Islet of Langerhans (tissue), 1 donor: Measurements from ENCODE around the gene ALOX5.
"Not testable (repeated sequence)": the region's sequence is repeated elsewhere in the genome, so short reads cannot be mapped to it uniquely, and the experiment has no call there.

Experiments
- FAIRE-seq: peaks from one replicate; lab custom pipeline; 2011; peaks lifted over from hg19 to GRCh38; lab: Jason Lieb, UNC

The ALOX5 gene

DNA sequence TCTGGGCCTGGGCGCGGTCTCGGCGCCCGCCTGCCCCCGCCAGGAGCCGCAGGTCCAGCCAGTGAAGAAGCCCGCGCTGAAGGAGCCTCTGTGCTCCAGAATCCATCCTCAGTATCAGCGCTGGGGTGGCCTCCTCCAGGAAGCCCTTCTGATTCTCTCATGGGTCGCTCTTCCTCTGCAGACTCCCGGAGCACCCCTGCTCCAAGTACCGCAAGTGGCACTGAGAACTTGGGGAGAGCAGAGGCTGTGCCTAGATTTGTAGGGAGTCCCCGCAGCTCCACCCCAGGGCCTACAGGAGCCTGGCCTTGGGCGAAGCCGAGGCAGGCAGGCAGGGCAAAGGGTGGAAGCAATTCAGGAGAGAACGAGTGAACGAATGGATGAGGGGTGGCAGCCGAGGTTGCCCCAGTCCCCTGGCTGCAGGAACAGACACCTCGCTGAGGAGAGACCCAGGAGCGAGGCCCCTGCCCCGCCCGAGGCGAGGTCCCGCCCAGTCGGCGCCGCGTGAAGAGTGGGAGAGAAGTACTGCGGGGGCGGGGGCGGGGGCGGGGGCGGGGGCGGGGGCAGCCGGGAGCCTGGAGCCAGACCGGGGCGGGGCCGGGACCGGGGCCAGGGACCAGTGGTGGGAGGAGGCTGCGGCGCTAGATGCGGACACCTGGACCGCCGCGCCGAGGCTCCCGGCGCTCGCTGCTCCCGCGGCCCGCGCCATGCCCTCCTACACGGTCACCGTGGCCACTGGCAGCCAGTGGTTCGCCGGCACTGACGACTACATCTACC, at the start of gene ALOX5:
ALOX5 (plus strand) TSS at position 641 of the 774 bp plus-strand sequence; CDS start at position 705, 64 bp downstream.
- no peak for FAIRE-seq

DNA sequence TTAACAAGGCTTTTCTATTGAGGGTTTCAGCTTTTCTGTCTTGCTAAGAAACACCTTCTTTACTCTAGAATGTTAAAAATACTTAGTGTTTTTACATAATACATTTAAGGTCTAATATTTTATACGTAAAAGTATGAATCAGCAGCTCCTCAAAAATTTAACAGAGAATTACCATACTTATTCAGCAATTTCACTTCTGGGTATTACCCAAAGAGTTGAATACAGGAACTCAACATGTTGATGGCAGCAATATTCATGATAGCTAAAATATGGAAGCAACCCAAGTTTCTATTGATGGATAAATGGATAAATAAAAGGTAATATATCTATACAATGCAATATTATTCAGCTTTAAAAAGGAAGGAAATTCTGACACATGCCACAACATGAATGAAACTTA, 48.9 kb upstream of the ALOX5 start:
- no peak for FAIRE-seq

DNA sequence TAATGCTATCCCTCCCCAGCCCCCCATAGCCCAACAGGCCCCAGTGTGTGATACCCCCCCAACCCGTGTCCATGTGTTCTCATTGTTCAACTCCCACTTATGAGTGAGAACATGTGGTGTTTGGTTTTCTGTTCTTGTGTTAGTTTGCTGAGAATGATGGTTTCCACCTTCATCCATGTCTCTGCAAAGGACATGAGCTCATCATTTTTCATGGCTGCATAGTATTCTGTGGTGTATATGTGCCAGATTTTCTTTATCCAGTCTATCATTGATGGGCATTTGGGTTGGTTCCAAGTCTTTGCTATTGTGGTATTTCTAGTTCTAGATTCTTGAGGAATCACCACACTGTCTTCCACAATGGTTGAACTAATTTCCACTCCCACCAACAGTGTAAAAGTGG, 47.2 kb upstream of the ALOX5 start:
- not testable (repeated sequence) for FAIRE-seq

DNA sequence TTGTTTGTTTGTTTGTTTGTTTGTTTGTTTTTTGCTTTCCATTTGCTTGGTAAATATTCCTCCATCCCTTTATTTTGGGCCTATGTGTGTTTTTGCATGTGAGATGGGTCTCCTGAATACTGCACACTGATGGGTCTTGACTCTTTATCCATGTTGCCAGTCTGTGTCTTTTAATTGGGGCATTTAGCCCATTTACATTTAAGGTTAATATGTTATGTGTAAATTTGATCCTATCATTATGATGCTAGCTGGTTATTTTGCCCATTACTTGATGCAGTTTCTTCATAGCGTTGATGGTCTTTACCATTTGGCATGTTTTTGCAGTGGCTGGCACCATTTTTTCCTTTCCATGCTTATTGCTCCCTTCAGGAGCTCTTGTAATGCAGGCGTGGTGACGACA, 42.2 kb upstream of the ALOX5 start:
- FAIRE-seq: not testable (repeated sequence)

DNA sequence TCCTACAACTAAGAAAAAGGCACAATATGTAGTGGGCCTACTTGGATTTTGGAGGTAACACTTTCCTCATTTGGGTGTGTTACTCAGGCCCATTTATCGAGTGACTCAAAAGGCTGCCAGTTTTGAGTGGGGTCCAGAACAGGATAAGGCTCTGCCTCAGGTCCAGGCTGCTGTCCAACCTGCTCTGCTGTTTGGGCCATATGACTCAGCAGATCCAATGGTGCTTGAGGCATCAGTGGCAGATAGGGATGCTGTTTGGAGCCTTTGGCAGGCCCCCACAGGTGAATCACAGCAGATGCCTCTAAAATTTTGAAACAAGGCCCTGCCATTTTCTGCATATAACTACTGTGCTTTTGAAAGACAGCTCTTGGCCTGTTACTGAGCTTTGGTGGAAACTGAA, 34.1 kb upstream of the ALOX5 start:
- FAIRE-seq: no peak

DNA sequence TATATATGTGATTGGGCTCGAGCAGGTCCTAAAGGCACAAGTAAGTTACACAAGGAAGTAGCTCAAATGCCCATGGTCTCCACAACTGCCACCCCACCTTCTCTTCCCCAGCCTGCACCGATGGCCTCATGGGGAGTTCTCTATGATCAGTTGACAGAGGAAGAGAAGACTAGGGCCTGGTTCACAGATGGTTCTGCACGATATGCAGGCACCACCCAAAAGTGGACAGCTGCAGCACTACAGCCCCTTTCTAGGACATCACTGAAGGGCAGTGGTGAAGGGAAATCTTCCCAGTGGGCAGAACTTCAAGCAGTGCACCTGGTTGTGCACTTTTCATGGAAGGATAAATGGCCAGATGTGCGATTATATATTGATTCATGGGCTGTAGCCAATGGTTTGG, 33.6 kb upstream of the ALOX5 start:
- not testable (repeated sequence) for FAIRE-seq

DNA sequence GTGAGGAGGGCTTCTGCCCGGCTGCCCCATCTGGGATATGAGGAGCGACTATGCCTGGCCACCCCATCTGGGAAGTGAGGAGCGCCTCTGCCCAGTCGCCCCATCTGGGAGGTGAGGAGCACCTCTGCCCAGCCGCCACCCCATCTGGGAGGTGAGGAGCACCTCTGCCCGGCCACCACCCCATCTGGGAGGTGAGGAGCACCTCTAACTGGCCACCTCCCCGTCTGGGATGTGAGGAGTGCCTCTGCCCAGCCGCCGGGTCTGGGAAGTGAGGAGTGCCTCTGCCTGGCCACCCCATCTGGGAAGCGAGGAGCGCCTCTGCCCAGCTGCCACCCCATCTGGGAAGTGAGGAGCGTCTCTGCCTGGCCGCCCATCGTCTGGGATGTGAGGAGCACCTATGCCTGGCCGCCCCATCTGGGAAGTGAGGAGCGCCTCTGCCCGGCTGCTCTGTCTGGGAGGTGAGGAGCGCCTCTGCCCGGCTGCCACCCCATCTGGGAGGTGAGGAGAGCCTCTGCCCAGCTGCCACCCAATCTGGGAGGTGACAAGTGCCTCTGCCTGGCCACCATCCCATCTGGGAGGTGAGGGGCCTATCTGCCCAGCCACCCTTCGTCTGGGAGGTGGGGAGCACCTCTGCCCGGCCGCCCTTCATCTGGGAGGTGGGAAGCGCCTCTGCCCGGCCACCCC, 27.2 kb upstream of the ALOX5 start:
- FAIRE-seq: not testable (repeated sequence)

DNA sequence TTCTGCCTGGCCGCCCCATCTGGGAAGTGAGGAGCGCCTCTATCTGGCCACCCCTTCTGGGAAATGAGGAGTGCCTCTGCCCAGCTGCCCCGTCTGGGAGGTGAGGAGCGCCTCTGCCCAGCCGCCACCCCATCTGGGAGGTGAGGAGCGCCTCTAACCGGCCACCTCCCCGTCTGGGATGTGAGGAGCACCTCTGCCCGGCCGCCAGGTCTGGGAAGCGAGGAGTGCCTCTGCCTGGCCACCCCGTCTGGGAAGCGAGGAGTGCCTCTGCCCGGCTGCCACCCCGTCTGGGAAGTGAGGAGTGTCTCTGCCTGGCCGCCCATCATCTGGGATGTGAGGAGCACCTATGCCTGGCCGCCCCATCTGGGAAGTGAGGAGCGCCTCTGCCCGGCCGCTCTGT, 26.6 kb upstream of the ALOX5 start:
- FAIRE-seq: not testable (repeated sequence)

DNA sequence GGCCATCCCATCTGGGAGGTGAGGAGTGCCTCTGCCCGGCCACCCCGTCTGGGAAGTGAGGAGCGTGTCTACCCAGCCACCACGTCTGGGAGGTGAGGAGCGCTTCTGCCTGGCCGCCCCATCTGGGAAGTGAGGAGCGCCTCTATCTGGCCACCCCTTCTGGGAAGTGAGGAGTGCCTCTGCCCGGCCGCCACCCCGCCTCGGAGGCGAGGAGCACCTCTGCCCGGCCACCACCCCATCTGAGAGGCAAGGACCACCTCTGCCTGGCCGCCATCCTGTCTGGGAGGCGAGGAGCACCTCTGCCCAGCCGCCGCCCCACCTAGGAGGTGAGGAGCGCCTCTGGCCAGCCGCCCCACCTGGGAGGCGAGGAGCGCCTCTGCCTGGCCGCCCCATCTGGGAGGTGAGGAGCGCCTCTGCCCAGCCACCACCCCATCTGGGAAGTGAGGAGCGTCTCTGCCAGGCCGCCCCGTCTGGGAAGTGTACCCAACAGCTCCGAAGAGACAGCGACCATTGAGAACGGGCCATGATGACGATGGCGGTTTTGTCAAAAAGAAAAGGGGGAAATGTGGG, 25.7 kb upstream of the ALOX5 start:
- FAIRE-seq: not testable (repeated sequence)

DNA sequence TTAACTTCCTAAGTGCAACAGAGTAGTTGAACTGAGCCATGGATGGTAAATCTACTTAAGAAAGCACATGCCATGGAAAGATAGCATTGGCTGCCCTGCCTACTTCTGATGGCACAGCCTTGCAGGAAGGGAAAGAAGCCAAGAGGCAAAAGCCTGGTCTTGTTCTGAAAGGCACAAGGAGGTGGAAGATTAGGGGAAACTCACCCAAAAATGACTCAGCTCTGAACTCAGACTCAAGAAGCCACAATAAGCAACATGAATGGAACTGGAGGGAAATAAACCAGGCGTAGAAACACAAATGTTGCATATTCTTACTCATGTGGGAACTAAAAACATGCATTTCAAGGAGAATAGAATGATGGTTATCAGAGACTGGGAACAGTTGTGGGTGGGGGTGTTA, 20.8 kb upstream of the ALOX5 start:
- FAIRE-seq: no peak

DNA sequence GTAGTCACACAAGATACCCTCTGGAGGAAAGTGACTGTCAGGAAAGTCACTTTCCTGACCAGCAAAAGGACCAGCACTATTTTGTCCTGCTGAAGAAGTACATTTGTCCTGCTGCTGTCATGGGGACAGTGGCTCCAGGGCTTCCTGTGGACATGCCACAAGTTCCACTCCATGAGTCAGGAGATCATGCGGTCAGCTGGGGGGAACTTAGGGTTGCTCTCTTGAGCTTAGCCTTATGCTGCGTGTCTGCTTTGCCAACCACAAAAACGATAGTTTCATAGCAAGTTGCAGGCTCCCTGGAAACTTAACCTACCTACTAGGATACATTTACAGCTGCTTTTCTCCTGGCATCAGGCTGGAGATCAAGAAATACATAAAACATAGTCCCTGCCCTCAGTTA, 19.8 kb upstream of the ALOX5 start:
- FAIRE-seq: no peak

DNA sequence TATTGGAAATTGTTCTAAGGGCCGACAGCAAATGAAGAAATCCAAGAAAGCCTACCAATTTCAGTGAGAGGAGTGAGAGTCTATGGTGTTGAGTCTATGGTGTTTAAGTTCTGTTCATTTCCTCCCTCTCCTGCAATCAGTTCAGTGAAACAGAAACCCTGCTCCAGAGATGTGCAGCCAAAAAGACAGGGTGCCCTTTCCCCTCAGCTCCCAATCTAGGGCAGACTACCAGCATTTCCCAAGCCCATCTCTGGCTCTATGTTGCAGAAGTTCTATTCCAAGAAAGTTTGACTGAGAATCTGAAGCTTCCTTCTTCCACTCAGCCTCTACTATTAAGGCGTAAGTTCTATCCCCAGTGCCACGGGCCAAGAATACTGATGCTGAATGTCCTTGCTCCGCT, 18.5 kb upstream of the ALOX5 start:
- FAIRE-seq: no peak

DNA sequence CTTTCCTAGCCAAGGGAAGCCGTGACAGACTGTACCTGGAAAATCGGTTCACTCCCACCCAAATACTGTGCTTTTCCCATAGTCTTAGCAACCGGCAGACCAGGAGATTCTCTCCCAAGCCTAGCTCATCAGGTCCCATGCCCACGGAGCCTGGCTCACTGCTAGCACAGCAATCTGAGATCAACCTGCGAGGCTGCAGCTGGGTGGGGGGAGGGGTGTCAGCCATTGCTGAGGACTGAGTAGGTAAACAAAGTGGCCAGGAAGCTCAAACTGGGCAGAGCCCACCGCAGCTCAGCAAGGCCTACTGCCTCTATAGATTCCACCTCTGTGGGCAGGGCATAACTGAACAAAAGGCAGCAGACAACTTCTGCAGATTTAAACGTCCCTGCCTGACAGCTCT, 15.1 kb upstream of the ALOX5 start:
- not testable (repeated sequence) for FAIRE-seq

DNA sequence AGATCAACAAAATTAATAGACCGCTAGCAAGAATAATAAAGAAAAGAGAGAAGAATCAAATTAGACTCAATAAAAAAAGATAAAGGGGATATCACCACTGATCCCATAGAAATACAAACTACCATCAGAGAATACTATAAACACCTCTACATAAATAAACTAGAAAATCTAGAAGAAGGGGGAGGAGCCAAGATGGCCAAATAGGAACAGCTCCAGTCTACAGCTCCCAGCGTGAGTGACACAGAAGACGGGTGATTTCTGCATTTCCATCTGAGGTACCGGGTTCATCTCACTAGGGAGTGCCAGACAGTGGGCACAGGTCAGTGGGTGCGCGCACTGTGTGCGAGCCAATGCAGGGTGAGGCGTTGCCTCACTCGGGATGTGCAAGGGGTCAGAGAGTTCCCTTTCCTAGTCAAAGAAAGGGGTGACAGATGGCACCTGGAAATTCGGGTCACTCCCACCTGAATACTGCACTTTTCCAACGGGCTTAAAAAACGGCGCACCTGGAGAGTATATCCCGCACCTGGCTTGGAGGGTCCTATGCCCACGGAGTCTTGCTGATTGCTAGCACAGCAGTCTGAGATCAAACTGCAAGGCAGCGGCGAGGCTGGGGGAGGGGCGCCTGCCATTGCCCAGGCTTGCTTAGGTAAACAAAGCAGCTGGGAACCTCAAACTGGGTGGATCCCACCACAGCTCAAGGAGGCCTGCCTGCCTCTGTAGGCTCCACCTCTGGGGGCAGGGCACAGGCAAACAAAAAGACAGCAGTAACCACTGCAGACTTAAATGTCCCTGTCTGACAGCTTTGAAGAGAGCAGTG, 11.8 kb upstream of the ALOX5 start:
- FAIRE-seq: not testable (repeated sequence)

DNA sequence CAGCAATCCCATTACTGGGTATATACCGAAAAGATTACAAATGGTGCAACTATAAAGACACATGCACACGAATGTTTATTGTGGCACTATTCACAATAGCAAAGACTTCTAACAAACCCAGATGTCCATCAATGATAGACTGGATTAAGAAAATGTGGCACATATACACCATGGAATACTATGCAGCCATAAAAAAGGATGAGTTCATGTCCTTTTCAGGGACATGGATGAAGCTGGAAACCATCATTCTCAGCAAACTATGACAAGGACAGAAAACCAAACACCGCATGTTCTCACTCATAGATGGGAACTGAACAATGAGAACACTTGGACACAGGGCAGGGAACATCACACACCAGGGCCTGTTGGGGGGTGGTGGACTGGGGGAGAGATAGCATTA, 6.4 kb upstream of the ALOX5 start:
- not testable (repeated sequence) for FAIRE-seq

DNA sequence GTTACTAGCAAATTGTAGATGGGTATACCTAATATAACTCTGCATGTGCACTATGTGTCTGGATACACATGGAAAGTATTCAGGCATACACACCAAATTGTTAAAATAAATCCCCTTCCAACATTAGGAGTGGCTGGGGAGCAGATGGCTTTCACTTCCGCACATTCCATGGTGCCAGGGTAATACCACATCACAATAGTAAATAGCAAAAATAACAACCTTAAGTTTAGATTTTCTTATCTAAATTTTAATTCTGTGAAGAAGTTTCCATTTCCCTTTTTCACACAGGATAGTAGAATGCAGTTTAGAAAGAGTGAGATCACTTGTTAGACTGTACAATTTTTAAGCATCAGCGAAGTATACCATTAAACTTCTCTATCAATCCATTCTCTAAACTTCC, 5.8 kb upstream of the ALOX5 start:
- no peak for FAIRE-seq

DNA sequence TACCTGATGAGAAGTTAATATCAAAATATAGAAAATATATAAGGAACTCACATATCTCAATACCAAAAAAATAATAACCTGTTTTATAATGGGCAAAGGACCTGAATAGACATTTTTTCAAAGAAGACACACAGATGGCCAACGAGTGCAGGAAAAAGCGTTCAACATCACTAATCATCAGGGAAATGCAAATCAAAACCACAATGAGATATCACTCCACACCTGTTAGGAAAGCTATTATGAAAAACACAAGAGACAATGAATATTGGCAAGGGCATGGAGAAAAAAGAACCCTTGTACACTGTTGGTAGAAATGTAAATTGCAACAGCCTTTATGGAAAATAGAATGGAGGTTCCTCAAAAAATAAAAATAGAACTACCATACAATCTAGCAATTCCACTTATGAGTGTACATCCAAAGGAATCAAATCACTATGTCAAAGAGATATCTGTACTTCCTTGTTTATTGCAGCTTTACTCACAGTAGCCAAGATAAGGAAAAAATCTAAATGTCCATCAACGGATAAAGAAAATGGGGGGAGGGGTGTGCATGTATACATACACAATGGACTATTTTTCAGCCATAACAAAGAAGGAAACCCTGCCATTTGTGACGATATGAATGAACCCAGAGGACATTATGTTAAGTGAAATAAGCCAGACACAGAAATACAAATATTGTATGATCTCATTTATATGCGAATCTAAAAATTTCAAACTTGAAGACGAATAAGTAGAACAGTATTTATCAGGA, 3.6 kb upstream of the ALOX5 start:
- FAIRE-seq: no peak

DNA sequence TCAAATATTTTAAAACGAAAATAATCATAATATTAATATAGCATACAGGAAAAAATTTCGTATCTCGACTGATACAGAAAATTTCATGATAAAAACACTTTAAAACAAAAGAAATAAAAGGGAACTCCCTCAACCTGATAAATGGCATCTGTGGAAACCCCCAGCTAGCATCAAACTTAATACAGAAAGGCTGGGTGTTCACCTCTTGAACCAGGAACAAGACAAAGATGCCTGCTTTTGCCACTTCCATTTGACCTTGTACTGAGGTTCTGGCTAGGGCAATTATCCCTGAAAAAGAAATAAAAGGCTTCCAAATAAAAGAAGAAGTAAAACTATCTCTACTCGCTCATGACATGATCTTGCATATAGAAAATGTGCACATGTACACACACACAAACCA, 2.5 kb upstream of the ALOX5 start:
- no peak for FAIRE-seq

DNA sequence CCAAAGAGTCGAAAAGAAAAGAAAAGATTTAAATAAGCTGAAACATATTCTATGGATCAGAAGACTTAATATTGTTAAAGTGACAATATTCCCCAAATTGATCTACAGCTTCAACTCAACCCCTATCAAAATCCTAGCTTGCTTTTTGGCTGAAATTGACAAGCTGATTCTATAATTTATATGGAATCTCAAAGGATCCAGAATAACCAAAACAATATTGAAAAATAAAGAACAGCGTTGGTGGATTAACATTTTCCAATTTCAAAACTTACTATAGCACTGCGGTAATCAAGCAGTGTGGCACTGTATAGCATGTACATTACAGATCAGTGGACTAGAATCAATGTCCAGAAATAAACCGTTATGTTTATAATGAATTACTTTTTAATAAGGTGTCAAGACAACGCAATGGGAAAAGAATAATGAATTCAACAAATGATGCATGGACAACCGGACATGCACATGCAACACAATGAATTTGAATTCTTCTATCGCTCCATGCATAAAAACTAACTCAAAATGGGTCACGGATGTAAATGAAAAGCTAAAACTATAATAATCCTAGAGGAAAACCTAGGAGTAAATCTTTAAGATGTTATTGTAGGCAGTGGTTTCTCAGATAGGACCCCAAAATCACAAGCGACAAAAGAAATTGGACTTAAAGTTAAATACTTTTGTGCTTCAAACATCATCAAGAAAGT, 1.6 kb upstream of the ALOX5 start:
- no peak for FAIRE-seq

DNA sequence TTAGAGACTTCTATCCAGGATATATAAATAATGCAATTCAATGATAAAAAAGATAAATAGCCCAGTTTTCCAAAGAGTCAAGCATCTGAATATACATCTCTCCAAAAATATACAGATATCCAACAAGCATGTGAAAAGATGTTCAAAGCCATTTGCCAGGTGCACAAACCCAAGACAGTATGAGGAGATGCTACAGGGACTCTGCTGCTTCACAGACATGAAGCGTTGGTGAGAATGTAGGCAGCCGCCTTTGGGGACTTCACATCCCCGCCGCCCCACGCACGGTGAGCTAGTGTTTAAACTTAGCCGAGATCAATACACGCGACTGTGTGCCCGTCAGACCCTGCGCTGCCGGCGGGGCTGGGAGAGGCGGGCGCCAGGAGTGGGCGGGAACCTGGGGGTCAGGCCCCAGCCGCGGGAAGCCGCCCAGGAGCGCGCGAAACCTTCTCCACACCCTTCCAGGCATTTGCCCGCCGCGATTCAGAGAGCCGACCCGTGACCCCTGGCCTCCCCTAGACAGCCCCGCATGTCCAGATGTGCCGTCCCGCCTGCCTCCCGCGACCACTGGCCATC, 927 bp upstream of the ALOX5 start:
- FAIRE-seq: no peak
